K562 (cell line): ENCODE data around the gene RBM26. TPM values are rescaled to one million over a fixed set of nuclear protein-coding genes. Genes with fewer than 3 reads are reported as not detected.

Experiments used
- ATAC-seq: fragments of 200-7000 bp; cut with Tn5 transposase; 3 replicates; pipeline ENCODE4 v1.9.1; 2020; ENCODE audit warnings: moderate library complexity
- BruUV-seq: library from RNA; stranded (reverse); fragments of 400-500 nt; replicated peaks from 2 replicates; lab custom pipeline; 2021; lab: Mats Ljungman, UMichigan
- CTCF ChIA-PET: fragments of 300-600 bp; formaldehyde crosslinking; extraction: SDS; loops from one replicate; lab custom pipeline; 2021; ENCODE audit warnings: low intra/inter-chr PET ratio; lab: Yijun Ruan, JAX
- POLR2A ChIA-PET: fragments of 300-600, 350-650 bp; sonication (Branson Sonifier 250); formaldehyde crosslinking; extraction: SDS; loops from one replicate; lab custom pipeline; 2021; ENCODE audit warnings: antibody characterized with exemption, inconsistent platforms; lab: Yijun Ruan, JAX
- DNase-seq, 4 experiments: peaks; one replicate each; pipeline versions ENCODE4 v3.0.0 to v3.0.0-alpha.2; 2011 to 2018; ENCODE audit warnings: low spot score in 3 of 4, mixed read lengths in 3 of 4; ENCODE audit errors: extremely low read depth in 1 of 4
- FAIRE-seq: peaks from 2 replicates; lab custom pipeline; 2011; peaks lifted over from hg19 to GRCh38; lab: Jason Lieb, UNC
- H2AFZ ChIP-seq: 2 replicates; pipeline ENCODE4 v1.6.0; 2011; ENCODE audit warnings: low read depth, low read length, control low read depth, inconsistent platforms
- H3K27ac ChIP-seq: fragments of 200-600 bp; 3 replicates; pipeline ENCODE4 v1.8.0; 2011; ENCODE audit warnings: low read depth, mild to moderate bottlenecking, control low read depth, inconsistent platforms, low read length, moderate library complexity, mixed read lengths; ENCODE audit errors: extremely low read depth
- H3K27me3 ChIP-seq, 2 experiments: fragments of 300-600 bp in 1 of 2; 2 replicates in 1 of 2; 3 replicates in 1 of 2; pipeline versions ENCODE4 v1.6.0 to v1.8.0; 2011; ENCODE audit warnings: inconsistent platforms in 2 of 2, low read length in 2 of 2, mild to moderate bottlenecking in 1 of 2, mixed read lengths in 1 of 2, moderate library complexity in 1 of 2; ENCODE audit not compliant: control insufficient read depth in 2 of 2, insufficient read depth in 2 of 2
- H3K36me3 ChIP-seq: fragments of 300-600 bp; 3 replicates; pipeline ENCODE4 v1.8.0; 2011; ENCODE audit warnings: mild to moderate bottlenecking, low read length, inconsistent platforms; ENCODE audit not compliant: control insufficient read depth, insufficient read depth
- H3K4me1 ChIP-seq, 2 experiments: fragments of 200-600 bp in 1 of 2; replicated peaks in 1 of 2; 2 replicates in 1 of 2; 3 replicates in 1 of 2; pipeline versions ENCODE4 v1.5.1 to v1.8.0; 2011; ENCODE audit warnings: inconsistent platforms in 2 of 2, low read length in 2 of 2, mild to moderate bottlenecking in 1 of 2, mixed read lengths in 1 of 2, moderate library complexity in 1 of 2; ENCODE audit not compliant: control insufficient read depth in 2 of 2, insufficient read depth in 2 of 2
- H3K4me2 ChIP-seq: 2 replicates; pipeline ENCODE4 v1.6.1; 2011; ENCODE audit warnings: low read length, control low read depth, inconsistent platforms, mixed read lengths; ENCODE audit not compliant: insufficient read depth
- H3K4me3 ChIP-seq: fragments of 200-600 bp; sonication (generic), shearing (Covaris generic); 2 replicates; pipeline ENCODE4 v1.5.1; 2016; ENCODE audit warnings: control low read depth, inconsistent platforms
- H3K79me2 ChIP-seq: fragments of 200-600 bp; 3 replicates; pipeline ENCODE4 v1.8.0; 2011; ENCODE audit warnings: low read length, inconsistent platforms; ENCODE audit not compliant: control insufficient read depth, insufficient read depth
- H3K9ac ChIP-seq, 2 experiments: 2 replicates each; pipeline versions ENCODE4 v1.6.0 to v1.6.1; 2011; ENCODE audit warnings: low read depth in 2 of 2, low read length in 2 of 2, control low read depth in 1 of 2, inconsistent platforms in 1 of 2, mild to moderate bottlenecking in 1 of 2, mixed read lengths in 1 of 2; ENCODE audit not compliant: insufficient read depth in 1 of 2
- H3K9me1 ChIP-seq: one replicate; pipeline ENCODE4 v1.6.0; 2011; ENCODE audit warnings: inconsistent platforms, mild to moderate bottlenecking, low read length, moderate library complexity; ENCODE audit not compliant: control insufficient read depth, insufficient read depth
- H3K9me3 ChIP-seq: replicated peaks from 2 replicates; pipeline ENCODE4 v1.5.1; 2011; ENCODE audit warnings: low read depth, low read length, inconsistent platforms; ENCODE audit not compliant: control insufficient read depth, insufficient read depth
- H4K20me1 ChIP-seq: replicated peaks from 2 replicates; pipeline ENCODE4 v1.6.1; 2011; ENCODE audit warnings: low read length, inconsistent platforms, mixed read lengths; ENCODE audit not compliant: control insufficient read depth, insufficient read depth
- ARHGAP35 ChIP-seq: fragments of 450-650 bp; IDR thresholded peaks from 2 replicates; pipeline ENCODE4 v1.6.1; 2018; ENCODE audit not compliant: partially characterized antibody
- BCL6 ChIP-seq: fragments of 250-450 bp; sonication (Bioruptor Pico); IDR thresholded peaks from 2 replicates; pipeline ENCODE4 v1.4.0; 2020
- DDX20 ChIP-seq: fragments of 450-650 bp; IDR thresholded peaks from 2 replicates; pipeline ENCODE4 v1.6.1; 2016; ENCODE audit warnings: missing genetic modification characterization, low read depth, mild to moderate bottlenecking, missing compliant biosample characterization, moderate library complexity
- DMBX1 ChIP-seq: fragments of 250-450 bp; sonication (Bioruptor Pico); IDR thresholded peaks from 2 replicates; pipeline ENCODE4 v1.8.0; 2022; ENCODE audit warnings: inconsistent platforms, mild to moderate bottlenecking, moderate library complexity, borderline replicate concordance
- FOXP1 ChIP-seq: sonication (generic); formaldehyde crosslinking; IDR thresholded peaks from 2 replicates; pipeline ENCODE4 v1.8.0; 2022; ENCODE audit warnings: mild to moderate bottlenecking, missing genetic modification reagents
- HNRNPH1 ChIP-seq: fragments of 200-400 bp; formaldehyde crosslinking; optimal IDR thresholded peaks from 2 replicates; pipeline ENCODE3; 2017; ENCODE audit warnings: low read depth, mild to moderate bottlenecking, low read length, moderate library complexity
- KDM4B ChIP-seq, 2 experiments: fragments of 450-650 bp in 1 of 2; sonication (generic) in 1 of 2; IDR thresholded peaks; 2 replicates each; pipeline ENCODE4 v1.6.1; 2016 to 2017; ENCODE audit warnings: borderline replicate concordance in 2 of 2, antibody characterized with exemption in 1 of 2, low read depth in 1 of 2, mild to moderate bottlenecking in 1 of 2
- RAD51 ChIP-seq: fragments of 450-650 bp; IDR thresholded peaks from 2 replicates; pipeline ENCODE4 v1.7.1; 2016; ENCODE audit warnings: low read depth, mild to moderate bottlenecking, borderline replicate concordance
- SP1 ChIP-seq: sonication (generic); formaldehyde crosslinking; IDR thresholded peaks from 2 replicates; pipeline ENCODE4 v1.8.1; 2022; ENCODE audit warnings: mild to moderate bottlenecking, missing genetic modification reagents
- WGBS: fragments of 100-300 bp; shearing (Covaris generic); methylation state at CpG from one replicate; pipeline ENCODE4 v1.1.6; 2016; ENCODE audit warnings: low coverage, mixed read lengths; ENCODE audit not compliant: insufficient coverage; ENCODE audit errors: missing lambda C conversion rate; 5-methylcytosine and 5-hydroxymethylcytosine counted together
- in situ Hi-C: fragments of 300-500 bp; cut with MboI; formaldehyde crosslinking; loops from 4 replicates; pipeline ENCODE4 v1.15.0; 2018; ENCODE audit warnings: inconsistent platforms, mixed read lengths
- intact Hi-C: fragments of 100-400 bp; cut with micrococcal nuclease; formaldehyde crosslinking; loops from 2 replicates; pipeline ENCODE4 v1.14.2; 2022
- polyA plus RNA-seq, 8 experiments: library from polyadenylated mRNA; depleted of rRNA in 4 of 8; stranded (reverse) in 5 of 8; unstranded in 3 of 8; fragments of >200 nt; fragmentation: Nextera tagmentation in 2 of 8; fragmentation: Illumina TruSeq in 1 of 8; extraction: Ambion mirVana in 2 of 8; extraction: Trizol in 1 of 8; gene quantifications; 2 replicates each; pipeline versions ENCODE4 v1.2.1 to v1.2.3, GENCODE V29; 2011 to 2014; ENCODE audit warnings: inconsistent platforms in 1 of 8, missing spikeins in 1 of 8
- total RNA-seq, 7 experiments: library from RNA; depleted of rRNA in 6 of 7; stranded (reverse); fragments of >200 nt in 6 of 7; fragmentation: Illumina TruSeq in 2 of 7; extraction: Trizol in 2 of 7; gene quantifications; 2 replicates each; pipeline versions ENCODE4 v1.2.1 to v1.2.3, GENCODE V29; 2011 to 2021; ENCODE audit warnings: low replicate concordance in 1 of 7
- TF ChIP-seq, protein P1 (sequence below): sonication (generic); formaldehyde crosslinking; IDR thresholded peaks from 2 replicates; pipeline ENCODE4 v1.8.1; 2023; ENCODE audit warnings: mild to moderate bottlenecking, missing genetic modification reagents, moderate library complexity
- TF ChIP-seq, protein P2 (sequence below): fragments of 250-450 bp; sonication (Bioruptor Pico); IDR thresholded peaks from 2 replicates; pipeline ENCODE4 v1.5.0; 2020; ENCODE audit warnings: mild to moderate bottlenecking, borderline replicate concordance
- TF ChIP-seq, protein P3 (sequence below): fragments of 250-450 bp; sonication (Bioruptor Pico); IDR thresholded peaks from 2 replicates; pipeline ENCODE4 v1.8.0; 2021; ENCODE audit warnings: borderline replicate concordance, mild to moderate bottlenecking, moderate library complexity; ENCODE audit not compliant: poor library complexity, severe bottlenecking

The RBM26 gene
- total and polyA plus RNA-seq, 9 of the 15 experiments (the other 6 are each of a cell fraction or from before 2014, with no cell fraction given) = 10.0 to 42.4 (median 26.4) TPM

DNA sequence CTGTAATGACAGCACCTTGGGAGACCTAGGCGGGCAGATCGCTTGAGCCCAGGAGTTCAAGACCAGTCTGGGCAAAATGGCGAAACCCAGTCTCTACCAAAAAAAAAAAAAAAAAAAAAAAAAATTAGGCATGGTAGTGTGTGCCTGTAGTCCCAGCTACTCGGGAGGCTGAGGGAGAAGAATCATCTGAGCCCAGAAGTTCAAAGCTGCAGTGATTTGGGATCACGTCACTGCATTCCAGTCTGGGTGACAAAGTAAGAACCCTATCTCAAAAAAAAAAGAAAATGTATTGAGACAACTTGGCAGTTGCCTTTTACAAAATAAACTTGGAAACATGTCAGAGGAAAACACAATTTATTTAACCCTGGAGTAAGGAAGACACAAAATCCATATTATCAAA is 26.8 kb downstream of the RBM26 start (continued):
- TF ChIP-seq, protein P1, sequence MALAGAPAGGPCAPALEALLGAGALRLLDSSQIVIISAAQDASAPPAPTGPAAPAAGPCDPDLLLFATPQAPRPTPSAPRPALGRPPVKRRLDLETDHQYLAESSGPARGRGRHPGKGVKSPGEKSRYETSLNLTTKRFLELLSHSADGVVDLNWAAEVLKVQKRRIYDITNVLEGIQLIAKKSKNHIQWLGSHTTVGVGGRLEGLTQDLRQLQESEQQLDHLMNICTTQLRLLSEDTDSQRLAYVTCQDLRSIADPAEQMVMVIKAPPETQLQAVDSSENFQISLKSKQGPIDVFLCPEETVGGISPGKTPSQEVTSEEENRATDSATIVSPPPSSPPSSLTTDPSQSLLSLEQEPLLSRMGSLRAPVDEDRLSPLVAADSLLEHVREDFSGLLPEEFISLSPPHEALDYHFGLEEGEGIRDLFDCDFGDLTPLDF (CRISPR knock-in tag) = no peak
- TF ChIP-seq SP1 (CRISPR knock-in tag) = no peak

DNA sequence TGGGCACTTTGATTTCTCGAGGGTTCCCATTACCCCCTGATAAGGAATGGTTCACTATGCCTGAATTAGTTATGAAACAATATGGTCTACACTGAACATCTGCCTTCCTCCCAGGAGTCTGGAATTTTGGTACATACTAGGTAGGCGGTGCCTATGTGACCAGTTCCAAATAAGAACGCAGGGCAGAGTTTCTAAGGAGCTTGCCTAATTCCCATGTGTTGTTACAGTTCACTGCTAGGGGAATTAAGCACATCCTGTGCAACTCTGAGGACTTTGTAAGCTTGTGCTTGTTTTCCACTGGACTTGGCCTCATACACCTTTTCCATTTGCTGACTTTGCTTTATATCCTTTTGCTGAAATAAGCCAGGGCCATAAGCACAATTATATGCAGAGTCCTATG is 29.2 kb downstream of the RBM26 start:
- H2AFZ ChIP-seq = no peak overlapping the region
- no peaks in the 10 kb centered on the region; a peak in 1 of 5 replicates for H3K4me1 ChIP-seq
- no peaks in the 10 kb centered on the region for H3K9me3 ChIP-seq
- H3K79me2 ChIP-seq = peaks cover 27% of the 10 kb centered on the region
- ChIA-PET CTCF (no interaction called here), POLR2A (no interaction called here)
- WGBS = 85% methylated on average over 3 of the region's 3 CpGs
- FAIRE-seq (no peak), ATAC-seq (no peak), DNase-seq (no peak)
- H3K4me3 ChIP-seq = no peak overlapping the region
- H3K9me1 ChIP-seq = no peaks in the 10 kb centered on the region
- no peaks in the 10 kb centered on the region for H3K27me3 ChIP-seq
- in situ Hi-C loops = no loop called here
- no peak overlapping the region for H3K4me2 ChIP-seq
- no peaks in the 10 kb centered on the region for H4K20me1 ChIP-seq
- intact Hi-C loops = no loop called here
- H3K27ac ChIP-seq = no peak overlapping the region
- H3K9ac ChIP-seq = no peak overlapping the region
- no TSS peak for BruUV-seq
- peaks cover 55% of the 10 kb centered on the region; the same call in 2 of the 3 replicates for H3K36me3 ChIP-seq
- TF ChIP-seq RAD51 (no peak), BCL6 (CRISPR knock-in tag) (no peak), FOXP1 (no peak), HNRNPH1 (no peak), DMBX1 (CRISPR knock-in tag) (no peak), KDM4B (IDR thresholded peaks at IDR 0.05; ENCODE audit: borderline replicate concordance in 2 of 2, low read depth in 1 of 2) (no peak), DDX20 (tag) (no peak), ARHGAP35 (no peak)
- TF ChIP-seq, protein P2, sequence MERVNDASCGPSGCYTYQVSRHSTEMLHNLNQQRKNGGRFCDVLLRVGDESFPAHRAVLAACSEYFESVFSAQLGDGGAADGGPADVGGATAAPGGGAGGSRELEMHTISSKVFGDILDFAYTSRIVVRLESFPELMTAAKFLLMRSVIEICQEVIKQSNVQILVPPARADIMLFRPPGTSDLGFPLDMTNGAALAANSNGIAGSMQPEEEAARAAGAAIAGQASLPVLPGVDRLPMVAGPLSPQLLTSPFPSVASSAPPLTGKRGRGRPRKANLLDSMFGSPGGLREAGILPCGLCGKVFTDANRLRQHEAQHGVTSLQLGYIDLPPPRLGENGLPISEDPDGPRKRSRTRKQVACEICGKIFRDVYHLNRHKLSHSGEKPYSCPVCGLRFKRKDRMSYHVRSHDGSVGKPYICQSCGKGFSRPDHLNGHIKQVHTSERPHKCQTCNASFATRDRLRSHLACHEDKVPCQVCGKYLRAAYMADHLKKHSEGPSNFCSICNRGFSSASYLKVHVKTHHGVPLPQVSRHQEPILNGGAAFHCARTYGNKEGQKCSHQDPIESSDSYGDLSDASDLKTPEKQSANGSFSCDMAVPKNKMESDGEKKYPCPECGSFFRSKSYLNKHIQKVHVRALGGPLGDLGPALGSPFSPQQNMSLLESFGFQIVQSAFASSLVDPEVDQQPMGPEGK (CRISPR knock-in tag) = no peak
- TF ChIP-seq, protein P3, sequence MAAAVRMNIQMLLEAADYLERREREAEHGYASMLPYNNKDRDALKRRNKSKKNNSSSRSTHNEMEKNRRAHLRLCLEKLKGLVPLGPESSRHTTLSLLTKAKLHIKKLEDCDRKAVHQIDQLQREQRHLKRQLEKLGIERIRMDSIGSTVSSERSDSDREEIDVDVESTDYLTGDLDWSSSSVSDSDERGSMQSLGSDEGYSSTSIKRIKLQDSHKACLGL = no peak
